Mesendoderm (in vitro differentiated cells): ENCODE measurements around the gene INTS4. TPM values are rescaled to one million over a fixed set of nuclear protein-coding genes. Genes with fewer than 3 reads are reported as not detected.

Source experiments
- small RNA-seq: library from polyadenylated mRNA; stranded (forward); fragments of <200 nt; extraction: miRNeasy Mini kit (QIAGEN cat#:217004); gene quantifications from one replicate; pipeline ENCODE3, GENCODE V24; 2013; ENCODE audit not compliant: insufficient read depth

Gene INTS4

Small RNA genes within 50 kb of the gene (small RNA-seq; reads per million reads assigned to genes)
- not detected for gene AP002812.4
